GM19324 (cell line): ENCODE measurements around the gene SAMD4A.

Source experiments
- ATAC-seq: cut with Tn5 transposase; IDR thresholded peaks from one replicate; pipeline ENCODE4 v1.9.1; 2021; ENCODE audit warnings: mild to moderate bottlenecking, moderate library complexity; ENCODE audit not compliant: unreplicated experiment, low FRiP score

The SAMD4A gene

GRCh38 chr14:54564868-54565784 lies 1.8 kb upstream of the SAMD4A start:
- peak; percentile 44 for ATAC-seq

GRCh38 chr14:54565785-54566409 lies 1.0 kb upstream of the SAMD4A start:
- peak; percentile 54 for ATAC-seq

- ATAC-seq: peak; percentile 1
Observed at GRCh38 chr14:54567224-54567638, 303 bp downstream of the SAMD4A start.

- peak; percentile 20 for ATAC-seq
Observed at GRCh38 chr14:54567639-54568561, 972 bp downstream of the SAMD4A start.

- no peak for ATAC-seq
Observed at GRCh38 chr14:54568821-54569595, 2.1 kb downstream of the SAMD4A start.

GRCh38 chr14:54570047-54570446 lies 3.1 kb downstream of the SAMD4A start:
- no peak for ATAC-seq

GRCh38 chr14:54570631-54571415 lies 3.9 kb downstream of the SAMD4A start:
- no peak for ATAC-seq

- no peak for ATAC-seq
Observed at GRCh38 chr14:54572316-54572715, 5.4 kb downstream of the SAMD4A start.

GRCh38 chr14:54574528-54574927 lies 7.6 kb downstream of the SAMD4A start:
- ATAC-seq: no peak

- ATAC-seq: no peak
Observed at GRCh38 chr14:54577494-54577893, 10.6 kb downstream of the SAMD4A start.

GRCh38 chr14:54577977-54578376 lies 11.0 kb downstream of the SAMD4A start:
- no peak for ATAC-seq

- ATAC-seq: no peak
Observed at GRCh38 chr14:54579621-54580020, 12.7 kb downstream of the SAMD4A start.

GRCh38 chr14:54580933-54581332 lies 14.0 kb downstream of the SAMD4A start:
- no peak for ATAC-seq

- ATAC-seq: no peak
Observed at GRCh38 chr14:54582334-54582733, 15.4 kb downstream of the SAMD4A start.

- ATAC-seq: no peak
Observed at GRCh38 chr14:54584097-54584496, 17.2 kb downstream of the SAMD4A start.

GRCh38 chr14:54585214-54585613 lies 18.3 kb downstream of the SAMD4A start:
- no peak for ATAC-seq

GRCh38 chr14:54589076-54589475 lies 22.1 kb downstream of the SAMD4A start:
- no peak for ATAC-seq

- ATAC-seq: no peak
Observed at GRCh38 chr14:54589843-54590242, 22.9 kb downstream of the SAMD4A start.

GRCh38 chr14:54590481-54590880 lies 23.6 kb downstream of the SAMD4A start:
- ATAC-seq: no peak
